ENCODE measurements around the gene PFN1.

The PFN1 gene

GRCh38 chr17:4942760-4943508, 5.4 kb downstream of the PFN1 start:
- ChIA-PET CTCF (interaction anchor here (0.6 kb wide), 1 partner anchor 39 kb away, joined by 3 read pairs; no protein-coding TSS in a partner anchor), POLR2A (ENCODE audit: low non-redundant PET) (no interaction called here)
- DNase-seq (ENCODE audit: low spot score), result no peak
- no peak for TF ChIP-seq CTCF (conservative IDR thresholded peaks at IDR 0.05; ENCODE audit: low read depth)
- peak overlapping the region; percentile 100 for H3K27ac ChIP-seq

DNA sequence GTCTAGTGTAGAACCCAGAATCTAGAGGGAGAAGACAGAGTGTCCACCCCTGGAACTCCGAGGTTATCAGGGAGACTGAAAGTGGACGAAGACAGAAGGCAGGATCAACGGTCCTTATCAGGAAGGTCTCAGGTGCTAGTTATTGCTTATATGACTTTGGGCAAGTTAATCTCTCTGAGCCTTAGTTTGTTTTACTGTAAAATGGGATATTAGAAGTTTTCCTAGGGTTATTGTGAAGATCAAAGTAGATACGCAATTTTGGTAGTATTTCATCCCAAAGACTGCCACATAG, 7.1 kb downstream of the PFN1 start:
- CTCF ChIA-PET, result no interaction called here
- no peak for TF ChIP-seq CTCF (conservative IDR thresholded peaks at IDR 0.05; ENCODE audit: low read depth)
- POLR2A ChIA-PET (ENCODE audit: low non-redundant PET), result interaction anchor here (2.2 kb wide), 1 partner anchor 56 kb away, joined by 4 read pairs; the partner anchor contains the start of genes INCA1 and KIF1C
- DNase-seq (ENCODE audit: low spot score), result no peak
- peak overlapping the region; percentile 100 for H3K27ac ChIP-seq

DNA sequence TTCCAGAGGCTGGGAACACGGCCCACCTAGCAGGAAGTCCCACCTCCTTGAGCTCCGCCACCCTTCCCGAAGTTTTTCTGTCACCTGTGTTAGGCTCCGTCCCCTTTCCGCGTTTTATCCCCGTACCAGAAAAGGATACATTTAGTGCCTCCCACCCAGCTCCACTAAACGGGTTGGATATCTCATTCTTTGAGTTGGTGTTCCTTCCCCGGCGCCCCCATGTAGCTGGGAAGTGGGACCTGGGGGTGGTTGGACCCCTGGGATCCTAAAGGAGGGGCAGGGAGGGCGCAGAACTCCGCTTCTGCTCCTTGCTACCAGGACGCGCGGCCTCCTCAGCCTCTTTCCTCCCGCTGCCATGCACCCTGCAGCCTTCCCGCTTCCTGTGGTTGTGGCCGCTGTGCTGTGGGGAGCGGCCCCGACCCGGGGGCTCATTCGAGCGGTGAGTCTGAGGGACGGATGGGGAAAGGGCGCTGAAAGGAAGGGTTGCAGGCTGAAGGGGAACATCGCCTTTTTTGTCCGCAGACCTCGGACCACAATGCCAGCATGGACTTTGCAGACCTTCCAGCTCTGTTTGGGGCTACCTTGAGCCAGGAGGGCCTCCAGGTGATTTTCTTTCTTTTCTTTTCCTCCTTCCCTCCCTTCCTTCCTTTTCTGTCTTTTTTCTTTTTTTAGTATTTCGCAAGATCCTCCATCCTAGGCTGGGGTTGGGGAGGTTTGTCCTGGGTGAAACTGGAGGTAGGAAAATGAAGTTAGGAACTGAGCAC, 7.6 kb downstream of the PFN1 start:
- no peak for TF ChIP-seq CTCF (conservative IDR thresholded peaks at IDR 0.05; ENCODE audit: low read depth)
- POLR2A ChIA-PET (ENCODE audit: low non-redundant PET), result interaction anchor here (0.7 to 2.6 kb wide), 6 partner anchors 8 to 150 kb away, joined by 3 to 18 read pairs (median 5); partner anchors contain the start of genes INCA1, KIF1C, PFN1 and PSMB6
- CTCF ChIA-PET, result interaction anchor here (1.0 kb wide), 1 partner anchor 32 kb away, joined by 9 read pairs; no protein-coding TSS in a partner anchor
- H3K27ac ChIP-seq, result peak overlapping the region; percentile 98
- peak; percentile 87 for DNase-seq (ENCODE audit: low spot score)

GRCh38 chr17:4939796-4940554, 8.4 kb downstream of the PFN1 start, which contains the start of the genes RNF167 and SLC25A11:
Gene RNF167, plus strand, starts transcription at chr17:4940268. Its CDS starts 642 bp downstream, at chr17:4940910.
Gene SLC25A11, minus strand, starts transcription at chr17:4940046. Its CDS starts 136 bp downstream, at chr17:4939910.
- DNase-seq (ENCODE audit: low spot score), result peak; percentile 98
- CTCF ChIA-PET, result interaction anchor here (0.6 to 1.0 kb wide), 3 partner anchors 31 to 50 kb away, joined by 3 to 9 read pairs (median 4); partner anchors contain the start of gene CAMTA2
- TF ChIP-seq CTCF (conservative IDR thresholded peaks at IDR 0.05; ENCODE audit: low read depth), result no peak
- POLR2A ChIA-PET (ENCODE audit: low non-redundant PET), result interaction anchor here (0.6 to 2.6 kb wide), 7 partner anchors 9 to 149 kb away, joined by 3 to 18 read pairs (median 4); partner anchors contain the start of genes INCA1, KIF1C, PFN1 and PSMB6
- peak within 1 kb of the TSS; percentile 98 for H3K27ac ChIP-seq

- peak overlapping the region; percentile 98 for H3K27ac ChIP-seq
- CTCF ChIA-PET, result interaction anchor here (0.6 to 1.0 kb wide), 3 partner anchors 31 to 51 kb away, joined by 3 to 9 read pairs (median 4); partner anchors contain the start of gene CAMTA2
- no peak for TF ChIP-seq CTCF (conservative IDR thresholded peaks at IDR 0.05; ENCODE audit: low read depth)
- POLR2A ChIA-PET (ENCODE audit: low non-redundant PET), result interaction anchor here (0.6 to 2.6 kb wide), 7 partner anchors 9 to 149 kb away, joined by 3 to 18 read pairs (median 4); partner anchors contain the start of genes INCA1, KIF1C, PFN1 and SPAG7
- DNase-seq (ENCODE audit: low spot score), result no peak
Observed at GRCh38 chr17:4939546-4939795, 8.9 kb downstream of the PFN1 start.
